Measurements from ENCODE around the gene KLHL21.
A peak's percentile ranks its signal among the peaks of the same experiment; 100 is the strongest.
"Not testable (repeated sequence)": the region's sequence is repeated elsewhere in the genome, so short reads cannot be mapped to it uniquely, and the experiment has no call there.

The KLHL21 gene

DNA sequence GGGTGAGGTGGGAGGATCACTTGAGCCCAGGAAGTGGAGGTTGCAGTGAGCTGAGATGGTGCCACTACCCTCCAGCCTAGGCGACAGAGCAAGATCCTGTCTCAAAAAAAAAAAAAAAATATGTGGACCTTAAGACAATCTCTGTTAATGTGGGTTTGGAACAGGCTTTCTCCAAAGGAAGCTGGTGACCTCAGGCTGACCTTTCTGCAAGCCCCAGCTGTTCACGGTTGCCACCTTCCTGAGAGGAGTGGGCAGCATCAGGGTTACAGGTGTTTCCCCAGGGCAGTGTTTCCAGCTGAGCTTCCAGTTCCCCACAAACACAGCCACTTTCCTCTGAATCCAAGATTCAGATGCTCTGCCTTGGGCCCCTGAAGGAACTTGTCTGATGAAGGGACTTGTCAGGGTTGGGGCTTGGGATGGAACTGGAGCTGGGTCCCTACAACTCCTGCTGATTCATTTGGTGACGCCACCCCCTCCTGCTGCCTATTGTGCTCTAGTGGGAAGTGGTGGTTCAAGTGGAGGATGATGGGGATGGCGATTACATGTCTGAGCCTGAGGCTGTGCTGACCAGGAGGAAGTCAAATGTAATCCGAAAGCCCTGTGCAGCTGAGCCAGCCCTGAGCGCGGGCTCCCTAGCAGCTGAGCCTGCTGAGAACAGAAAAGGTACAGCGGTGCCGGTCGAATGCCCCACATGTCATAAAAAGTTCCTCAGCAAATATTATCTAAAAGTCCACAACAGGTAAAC, 20.9 kb downstream of the KLHL21 start:
- peak in 1 of 2 donors; percentile 32 for DNase-seq

DNA sequence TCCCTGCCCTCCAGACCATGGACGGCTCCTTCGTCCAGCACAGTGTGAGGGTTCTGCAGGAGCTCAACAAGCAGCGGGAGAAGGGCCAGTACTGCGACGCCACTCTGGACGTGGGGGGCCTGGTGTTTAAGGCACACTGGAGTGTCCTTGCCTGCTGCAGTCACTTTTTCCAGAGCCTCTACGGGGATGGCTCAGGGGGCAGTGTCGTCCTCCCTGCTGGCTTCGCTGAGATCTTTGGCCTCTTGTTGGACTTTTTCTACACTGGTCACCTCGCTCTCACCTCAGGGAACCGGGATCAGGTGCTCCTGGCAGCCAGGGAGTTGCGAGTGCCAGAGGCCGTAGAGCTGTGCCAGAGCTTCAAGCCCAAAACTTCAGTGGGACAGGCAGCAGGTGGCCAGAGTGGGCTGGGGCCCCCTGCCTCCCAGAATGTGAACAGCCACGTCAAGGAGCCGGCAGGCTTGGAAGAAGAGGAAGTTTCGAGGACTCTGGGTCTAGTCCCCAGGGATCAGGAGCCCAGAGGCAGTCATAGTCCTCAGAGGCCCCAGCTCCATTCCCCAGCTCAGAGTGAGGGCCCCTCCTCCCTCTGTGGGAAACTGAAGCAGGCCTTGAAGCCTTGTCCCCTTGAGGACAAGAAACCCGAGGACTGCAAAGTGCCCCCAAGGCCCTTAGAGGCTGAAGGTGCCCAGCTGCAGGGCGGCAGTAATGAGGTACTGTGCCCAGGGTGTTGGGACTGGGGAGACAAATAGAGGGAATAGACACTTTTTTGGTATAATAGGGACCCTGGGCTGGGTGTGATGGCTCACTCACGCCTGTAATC, 21.9 kb downstream of the KLHL21 start:
- DNase-seq: no peak

DNA sequence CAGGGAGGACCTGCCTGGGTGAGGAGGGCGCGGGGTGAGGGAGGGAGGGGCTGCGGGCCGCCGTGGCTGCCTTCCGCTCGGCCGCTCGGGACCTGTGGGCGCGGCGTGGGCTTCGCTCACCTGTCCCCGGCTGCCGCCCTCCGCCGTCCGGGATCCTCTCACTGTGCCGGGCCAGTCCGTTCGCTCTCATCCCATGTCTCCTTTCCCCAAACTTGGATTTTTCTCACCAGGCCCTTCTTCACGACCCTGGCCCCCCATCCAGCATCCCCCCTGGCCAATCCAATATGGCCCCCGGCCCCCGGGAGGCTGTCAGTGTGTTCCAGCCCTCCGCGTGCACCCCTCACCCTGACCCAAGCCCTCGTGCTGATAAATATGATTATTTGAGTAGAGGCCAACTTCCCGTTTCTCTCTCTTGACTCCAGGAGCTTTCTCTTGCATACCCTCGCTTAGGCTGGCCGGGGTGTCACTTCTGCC, 22.5 kb downstream of the KLHL21 start:
- peak; percentile 13 to 42 for DNase-seq

DNA sequence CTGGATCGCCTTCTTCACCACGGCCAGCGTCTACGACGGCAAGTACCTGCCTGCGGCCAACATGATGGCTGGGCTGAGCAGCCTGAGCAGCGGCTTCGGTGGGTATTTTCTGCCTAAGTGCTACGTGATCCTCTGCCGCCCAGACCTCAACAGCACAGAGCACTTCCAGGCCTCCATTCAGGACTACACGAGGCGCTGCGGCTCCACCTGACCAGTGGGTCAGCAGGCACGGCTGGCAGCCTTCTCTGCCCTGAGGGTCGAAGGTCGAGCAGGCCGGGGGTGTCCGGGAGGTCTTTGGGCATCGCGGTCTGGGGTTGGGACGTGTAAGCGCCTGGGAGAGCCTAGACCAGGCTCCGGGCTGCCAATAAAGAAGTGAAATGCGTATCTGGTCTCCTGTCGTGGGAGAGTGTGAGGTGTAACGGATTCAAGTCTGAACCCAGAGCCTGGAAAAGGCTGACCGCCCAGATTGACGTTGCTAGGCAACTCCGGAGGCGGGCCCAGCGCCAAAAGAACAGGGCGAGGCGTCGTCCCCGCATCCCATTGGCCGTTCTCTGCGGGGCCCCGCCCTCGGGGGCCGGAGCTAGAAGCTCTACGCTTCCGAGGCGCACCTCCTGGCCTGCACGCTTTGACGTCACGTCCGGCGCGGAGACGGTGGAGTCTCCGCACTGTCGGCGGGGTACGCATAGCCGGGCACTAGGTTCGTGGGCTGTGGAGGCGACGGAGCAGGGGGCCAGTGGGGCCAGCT, 23.1 kb downstream of the KLHL21 start, which contains the start of gene ZBTB48:
ZBTB48 (plus strand) TSS at position 621 of the 745 bp plus-strand sequence. CDS start 616 bp downstream, outside the sequence.
- peak; percentile 87 to 91 for DNase-seq

DNA sequence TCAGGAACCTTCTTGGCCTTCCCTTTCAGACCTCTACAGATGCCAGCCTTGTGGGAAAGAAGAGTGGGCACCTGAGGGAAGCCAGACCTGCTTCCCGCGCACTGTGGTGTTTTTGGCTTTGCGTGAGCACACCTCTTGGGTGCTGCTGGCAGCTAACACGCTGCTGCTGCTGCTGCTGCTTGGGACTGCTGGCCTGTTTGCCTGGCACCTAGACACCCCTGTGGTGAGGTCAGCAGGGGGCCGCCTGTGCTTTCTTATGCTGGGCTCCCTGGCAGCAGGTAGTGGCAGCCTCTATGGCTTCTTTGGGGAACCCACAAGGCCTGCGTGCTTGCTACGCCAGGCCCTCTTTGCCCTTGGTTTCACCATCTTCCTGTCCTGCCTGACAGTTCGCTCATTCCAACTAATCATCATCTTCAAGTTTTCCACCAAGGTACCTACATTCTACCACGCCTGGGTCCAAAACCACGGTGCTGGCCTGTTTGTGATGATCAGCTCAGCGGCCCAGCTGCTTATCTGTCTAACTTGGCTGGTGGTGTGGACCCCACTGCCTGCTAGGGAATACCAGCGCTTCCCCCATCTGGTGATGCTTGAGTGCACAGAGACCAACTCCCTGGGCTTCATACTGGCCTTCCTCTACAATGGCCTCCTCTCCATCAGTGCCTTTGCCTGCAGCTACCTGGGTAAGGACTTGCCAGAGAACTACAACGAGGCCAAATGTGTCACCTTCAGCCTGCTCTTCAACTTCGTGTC, 23.9 kb downstream of the KLHL21 start:
- DNase-seq: no peak

DNA sequence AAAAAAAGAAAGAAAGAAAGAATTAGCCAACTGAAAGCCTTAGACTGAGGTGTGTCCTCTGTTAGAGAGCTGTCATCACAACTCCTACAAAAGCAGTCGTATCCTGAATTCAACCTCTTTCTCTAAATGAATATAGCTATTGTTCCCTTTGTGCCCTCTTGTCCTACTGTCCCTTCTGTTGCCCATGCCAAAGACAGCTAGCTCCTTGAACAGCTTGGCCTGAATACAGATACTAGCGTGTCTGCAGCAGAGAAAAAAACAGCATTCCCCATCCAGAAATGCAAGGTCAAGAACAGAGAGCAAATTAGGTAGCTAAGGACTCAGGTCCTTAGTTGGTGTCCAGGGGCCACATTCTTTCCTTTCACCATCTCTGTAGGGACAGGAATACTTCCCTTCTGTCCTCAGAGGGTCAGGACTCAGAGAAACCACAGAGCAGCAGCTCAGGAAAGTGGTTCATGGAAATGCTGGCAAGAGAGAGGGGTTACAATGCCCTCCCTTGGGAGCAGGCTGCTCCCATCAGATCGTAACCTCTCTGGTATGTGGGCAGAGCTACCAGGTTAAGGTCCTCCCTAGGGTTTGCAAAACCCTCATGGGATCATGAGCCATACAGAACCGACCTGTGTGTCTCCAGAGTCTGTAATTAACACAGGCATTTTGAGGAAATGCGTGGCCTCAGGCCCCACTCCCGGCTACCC, 24.7 kb downstream of the KLHL21 start:
- no peak for DNase-seq

DNA sequence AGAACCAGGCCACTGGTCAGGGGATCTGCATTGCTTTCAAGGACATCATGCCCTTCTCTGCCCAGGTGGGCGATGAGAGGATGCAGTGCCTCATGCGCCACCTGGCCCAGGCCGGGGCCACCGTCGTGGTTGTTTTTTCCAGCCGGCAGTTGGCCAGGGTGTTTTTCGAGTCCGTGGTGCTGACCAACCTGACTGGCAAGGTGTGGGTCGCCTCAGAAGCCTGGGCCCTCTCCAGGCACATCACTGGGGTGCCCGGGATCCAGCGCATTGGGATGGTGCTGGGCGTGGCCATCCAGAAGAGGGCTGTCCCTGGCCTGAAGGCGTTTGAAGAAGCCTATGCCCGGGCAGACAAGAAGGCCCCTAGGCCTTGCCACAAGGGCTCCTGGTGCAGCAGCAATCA, 27.9 kb downstream of the KLHL21 start:
- DNase-seq: no peak

DNA sequence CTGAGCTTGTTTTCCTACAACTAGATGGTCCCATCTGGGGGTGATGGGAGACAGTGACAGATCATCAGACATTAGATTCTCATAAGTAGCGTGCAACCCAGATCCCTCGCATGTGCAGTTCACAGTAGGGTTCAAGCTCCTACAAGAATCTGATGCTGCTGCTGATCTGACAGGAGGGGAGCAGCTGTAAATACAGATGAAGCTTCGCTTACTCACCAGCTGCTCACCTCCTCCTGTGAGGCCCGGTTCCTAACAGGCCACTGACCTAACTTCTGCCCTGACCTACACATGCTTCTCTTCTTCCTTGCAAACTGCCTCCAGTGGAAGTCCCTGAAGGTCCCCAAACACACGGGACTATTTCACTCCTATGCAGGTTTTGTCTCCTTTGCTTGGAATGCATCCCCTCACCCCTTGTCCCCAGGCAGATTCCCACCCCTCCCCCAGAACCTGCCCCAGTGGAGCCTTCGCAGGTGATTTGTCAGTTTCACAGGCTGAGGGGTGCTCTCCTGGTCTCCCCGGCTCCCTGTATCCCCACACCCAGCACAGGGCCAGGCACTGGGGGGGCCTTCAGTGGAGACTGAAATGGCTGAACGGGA, 28.5 kb downstream of the KLHL21 start:
- no peak for DNase-seq

DNA sequence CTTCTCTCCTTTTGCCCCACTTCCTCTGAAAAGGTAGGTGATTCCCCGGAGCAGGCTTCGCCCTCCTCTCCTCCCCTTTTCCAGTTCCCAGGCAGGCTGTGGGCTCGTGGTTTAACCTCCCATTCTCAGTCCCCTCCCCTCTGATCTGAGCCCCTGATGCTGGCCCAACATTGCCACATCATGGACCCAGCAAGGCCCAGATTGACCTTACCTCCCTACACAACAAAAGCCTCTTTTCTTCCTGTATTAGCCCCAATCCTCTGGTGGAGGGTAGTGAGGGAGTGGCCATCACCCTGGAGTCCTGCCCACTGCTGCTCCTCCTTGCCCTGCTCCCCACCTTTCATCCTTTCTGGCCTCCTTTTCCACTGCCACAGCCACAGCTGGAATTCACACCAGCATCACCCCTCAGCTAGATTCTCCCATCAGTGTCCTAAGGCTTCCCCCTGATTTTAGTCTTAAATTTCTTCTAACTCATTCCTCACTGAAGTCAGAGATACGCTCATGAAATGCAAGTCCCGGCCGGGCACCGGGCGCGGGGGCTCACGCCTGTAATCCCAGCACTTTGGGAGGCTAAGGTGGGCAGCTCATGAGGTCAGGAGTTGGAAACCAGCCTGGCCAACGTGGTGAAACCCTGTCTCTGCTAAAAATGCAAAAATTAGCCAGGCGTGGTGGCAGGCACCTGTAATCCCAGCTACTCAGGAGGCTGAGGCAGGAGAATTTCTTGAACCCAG, 29.9 kb downstream of the KLHL21 start:
- no peak for DNase-seq

DNA sequence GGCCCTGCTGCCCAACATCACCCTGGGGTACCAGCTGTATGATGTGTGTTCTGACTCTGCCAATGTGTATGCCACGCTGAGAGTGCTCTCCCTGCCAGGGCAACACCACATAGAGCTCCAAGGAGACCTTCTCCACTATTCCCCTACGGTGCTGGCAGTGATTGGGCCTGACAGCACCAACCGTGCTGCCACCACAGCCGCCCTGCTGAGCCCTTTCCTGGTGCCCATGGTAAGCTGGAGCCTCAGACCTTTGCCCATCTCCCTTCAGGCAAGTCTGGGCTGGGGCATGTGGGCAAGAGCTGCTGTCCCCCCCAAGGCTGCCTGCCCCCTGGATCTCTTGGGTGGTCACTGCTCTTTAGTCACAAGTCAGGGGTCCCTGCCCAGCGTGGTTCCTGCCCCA, 31.7 kb downstream of the KLHL21 start:
- DNase-seq: no peak

DNA sequence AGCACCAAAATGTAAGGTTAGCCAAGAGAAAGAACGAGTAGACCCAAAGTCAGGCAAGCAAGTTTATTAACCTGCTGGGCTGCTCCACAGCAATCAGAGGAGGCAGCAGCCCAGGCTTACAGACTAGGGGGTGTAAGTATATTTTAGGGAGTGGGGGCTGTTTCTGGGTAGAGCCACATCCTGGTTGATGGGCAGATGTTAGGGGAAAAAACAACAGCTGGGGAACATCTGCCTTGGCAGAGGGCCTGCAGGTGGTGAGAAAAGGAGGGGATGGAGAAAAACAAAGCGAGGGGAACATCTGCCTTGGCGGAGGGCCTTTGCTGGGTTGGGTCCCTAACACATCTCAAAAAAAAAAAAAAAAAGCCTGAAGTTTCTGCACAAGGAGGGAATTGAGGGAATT, 32.6 kb downstream of the KLHL21 start:
- no peak for DNase-seq

DNA sequence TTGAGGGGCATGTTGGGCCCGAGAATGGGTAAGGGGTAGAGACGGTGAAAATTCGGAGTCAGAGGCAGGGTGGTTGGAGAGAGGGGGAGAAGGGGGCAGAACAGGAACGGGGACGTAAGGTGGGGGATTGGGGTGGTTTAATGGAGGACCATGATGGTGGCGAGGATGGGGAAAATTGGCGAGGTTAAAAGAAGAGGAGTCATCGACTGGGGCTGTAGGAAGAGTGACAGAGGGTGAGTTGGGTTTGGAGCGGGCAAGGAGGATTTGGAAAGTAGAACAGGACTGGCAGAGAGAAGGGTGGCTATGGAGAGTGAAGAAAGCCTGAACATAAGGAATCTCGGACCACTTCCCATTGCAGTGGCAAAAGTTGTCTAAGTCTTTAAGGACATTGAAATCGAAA, 33.6 kb downstream of the KLHL21 start:
- DNase-seq: no peak

DNA sequence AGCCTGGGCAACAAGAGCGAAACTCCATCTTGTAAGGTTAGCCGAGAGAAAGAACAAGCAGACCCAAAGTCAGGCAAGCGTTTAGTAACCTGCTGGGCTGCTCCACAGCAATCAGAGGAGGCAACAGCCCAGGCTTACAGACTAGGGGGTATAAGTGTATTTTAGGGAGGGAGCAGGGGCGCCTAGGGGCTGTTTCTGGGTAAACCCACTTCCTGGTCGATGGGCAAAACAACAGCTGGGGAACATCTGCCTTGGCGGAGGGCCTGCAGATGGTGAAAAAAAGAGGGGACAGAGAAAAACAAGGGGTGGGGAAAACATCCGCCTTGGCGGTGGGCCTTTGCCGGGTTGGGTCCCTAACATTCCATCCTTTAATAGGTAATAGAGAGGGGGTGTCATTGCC, 42.4 kb downstream of the KLHL21 start:
- no peak for DNase-seq

DNA sequence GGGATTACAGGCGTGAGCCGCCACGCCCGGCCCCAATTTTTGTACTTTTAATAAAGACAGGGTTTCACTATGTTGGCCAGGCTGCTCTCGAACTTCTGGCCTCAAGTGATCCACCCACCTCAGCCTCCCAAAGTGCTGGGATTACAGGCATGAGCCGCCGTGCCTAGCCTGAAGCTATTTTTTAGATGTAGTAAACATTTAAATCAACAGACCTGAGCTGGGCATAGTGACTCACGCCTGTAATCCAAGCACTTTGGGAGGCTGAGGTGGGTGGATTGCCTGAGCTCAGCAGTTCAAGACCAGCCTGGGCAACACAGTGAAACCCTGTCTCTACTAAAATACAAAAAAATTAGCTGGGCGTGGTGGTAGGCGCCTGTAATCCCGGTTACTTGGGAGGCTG, 43.5 kb downstream of the KLHL21 start:
- not testable (repeated sequence) for DNase-seq

DNA sequence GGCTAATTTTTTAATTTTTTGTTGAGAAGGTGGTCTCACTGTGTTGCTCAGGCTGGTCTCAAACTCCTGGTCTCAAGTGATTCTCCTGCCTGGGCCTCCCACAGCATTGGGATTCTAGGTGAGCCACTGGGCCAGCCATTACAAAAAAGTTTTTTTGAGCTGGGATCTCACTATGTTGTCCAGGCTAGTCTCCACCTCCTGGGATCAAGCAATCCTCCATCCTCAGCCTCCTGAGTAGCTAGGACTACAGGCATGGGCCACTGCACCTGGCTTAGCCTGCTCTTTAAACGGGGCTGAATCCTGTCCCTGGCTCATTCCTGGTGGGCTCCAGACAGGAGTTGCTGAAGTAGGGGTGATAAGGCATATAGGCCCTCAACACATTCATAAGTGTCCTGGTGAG, 45.1 kb downstream of the KLHL21 start:
- DNase-seq: no peak

DNA sequence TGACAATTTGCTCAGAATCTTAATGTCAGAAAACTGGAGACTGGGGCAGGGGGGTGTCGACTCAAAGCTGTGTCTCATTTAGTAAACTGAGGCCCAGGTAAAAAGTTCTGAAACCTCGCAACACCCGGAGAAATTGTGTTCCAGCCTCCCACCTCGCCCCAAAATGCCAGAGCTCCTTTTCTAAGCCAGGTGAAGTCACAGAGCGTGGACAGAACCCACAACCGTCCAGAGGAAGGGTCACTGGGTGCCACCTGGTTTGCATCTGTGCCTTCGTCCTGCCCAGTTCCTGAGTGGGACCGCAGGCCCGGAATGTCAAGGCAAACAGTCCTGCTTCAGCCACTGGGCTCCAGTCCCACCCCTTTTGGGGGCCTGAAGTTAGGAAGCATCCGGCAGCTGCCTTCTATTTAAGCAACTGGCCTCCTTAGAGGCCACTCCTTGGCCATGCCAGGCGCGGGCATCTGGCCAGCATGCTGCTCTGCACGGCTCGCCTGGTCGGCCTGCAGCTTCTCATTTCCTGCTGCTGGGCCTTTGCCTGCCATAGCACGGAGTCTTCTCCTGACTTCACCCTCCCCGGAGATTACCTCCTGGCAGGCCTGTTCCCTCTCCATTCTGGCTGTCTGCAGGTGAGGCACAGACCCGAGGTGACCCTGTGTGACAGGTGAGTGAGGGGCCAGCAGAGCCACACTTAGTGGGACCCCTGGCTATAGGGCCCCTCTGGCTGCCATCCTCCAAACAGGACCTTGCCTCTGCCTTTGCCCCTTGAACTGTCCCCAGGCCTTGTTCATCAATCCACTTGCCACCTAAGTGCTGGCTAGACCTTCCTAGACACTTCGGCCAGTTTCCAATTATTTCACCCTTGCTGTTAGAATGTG, 47.5 kb downstream of the KLHL21 start, which contains the start of gene TAS1R1:
TAS1R1 (plus strand) TSS at position 401 of the 872 bp plus-strand sequence; CDS start at position 468, 67 bp downstream.
- DNase-seq: no peak

DNA sequence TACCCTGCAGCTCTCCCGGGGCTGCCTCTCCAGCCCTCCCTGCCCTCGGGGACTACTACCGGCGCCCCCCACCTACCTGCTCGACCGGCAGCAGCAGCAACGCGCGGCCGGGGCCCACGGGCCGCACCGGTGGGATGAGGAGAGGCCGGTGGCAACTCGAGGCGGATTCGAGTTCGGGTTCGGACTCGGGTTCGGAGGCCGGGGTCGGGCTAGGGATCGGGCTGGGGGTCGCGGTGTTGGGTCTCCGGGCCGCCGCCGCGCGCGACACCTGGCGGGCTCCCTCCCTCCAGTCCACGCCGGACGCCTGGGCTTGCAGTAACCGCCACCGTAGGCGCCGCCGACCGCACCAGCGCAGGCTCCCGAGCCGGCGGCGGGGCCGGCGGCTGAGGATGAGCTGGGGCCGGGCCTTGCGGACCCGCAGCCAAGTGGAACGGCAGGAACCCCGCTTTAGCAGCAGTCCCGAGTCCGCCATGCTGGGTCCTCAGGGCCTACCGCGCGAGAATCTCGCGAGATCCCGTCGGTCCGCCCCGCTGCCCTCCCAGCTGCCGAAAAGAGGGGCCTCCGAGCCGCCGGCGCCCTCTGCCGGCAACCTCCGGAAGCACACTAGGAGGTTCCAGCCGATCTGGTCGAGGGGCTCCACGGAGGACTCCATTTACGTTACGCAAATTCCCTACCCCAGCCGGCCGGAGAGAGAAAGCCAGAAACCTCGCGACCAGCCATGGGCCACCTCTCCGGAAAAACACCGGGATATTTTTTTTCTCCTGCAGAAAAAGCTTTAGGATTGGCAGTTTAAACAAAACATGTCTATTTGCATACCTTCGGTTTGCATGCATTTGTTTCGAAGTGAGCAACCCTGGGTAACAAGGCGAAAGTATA, 48.4 kb downstream of the KLHL21 start, which contains the start of gene NOL9:
NOL9 (minus strand) TSS at position 483 of the 876 bp plus-strand sequence; CDS start at position 472, 11 bp downstream.
- peak; percentile 84 to 85 for DNase-seq

DNA sequence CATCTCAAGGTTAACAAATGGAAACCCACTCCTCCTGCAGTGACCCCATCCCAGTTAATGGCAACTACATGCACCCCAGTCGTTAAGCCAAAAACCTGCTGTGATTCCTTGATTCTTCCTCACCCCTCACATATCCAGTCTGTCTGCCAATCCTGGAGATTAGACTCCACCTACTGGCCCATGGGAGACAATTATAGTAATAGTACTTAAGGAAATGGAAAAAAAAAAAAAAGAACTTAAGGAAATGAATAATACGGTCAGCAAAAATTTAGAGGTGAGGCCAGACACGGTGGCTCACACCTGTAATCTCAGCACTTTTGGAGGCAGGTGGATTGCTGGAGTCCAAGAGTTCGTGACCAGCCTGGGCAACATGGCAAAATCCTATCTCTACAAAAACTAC, 55.4 kb downstream of the KLHL21 start:
- DNase-seq: no peak
